ENCODE measurements around the gene TMEM242. TPM values are rescaled to one million over a fixed set of nuclear protein-coding genes. Genes with fewer than 3 reads are reported as not detected.
A peak's percentile ranks its signal among the peaks of the same experiment; 100 is the strongest.

Gene TMEM242
- total and polyA plus RNA-seq, 10 of the 15 experiments (the other 5 are each of a cell fraction or from before 2014, with no cell fraction given), result 2.8 to 9.8 (median 5.5) TPM

DNA sequence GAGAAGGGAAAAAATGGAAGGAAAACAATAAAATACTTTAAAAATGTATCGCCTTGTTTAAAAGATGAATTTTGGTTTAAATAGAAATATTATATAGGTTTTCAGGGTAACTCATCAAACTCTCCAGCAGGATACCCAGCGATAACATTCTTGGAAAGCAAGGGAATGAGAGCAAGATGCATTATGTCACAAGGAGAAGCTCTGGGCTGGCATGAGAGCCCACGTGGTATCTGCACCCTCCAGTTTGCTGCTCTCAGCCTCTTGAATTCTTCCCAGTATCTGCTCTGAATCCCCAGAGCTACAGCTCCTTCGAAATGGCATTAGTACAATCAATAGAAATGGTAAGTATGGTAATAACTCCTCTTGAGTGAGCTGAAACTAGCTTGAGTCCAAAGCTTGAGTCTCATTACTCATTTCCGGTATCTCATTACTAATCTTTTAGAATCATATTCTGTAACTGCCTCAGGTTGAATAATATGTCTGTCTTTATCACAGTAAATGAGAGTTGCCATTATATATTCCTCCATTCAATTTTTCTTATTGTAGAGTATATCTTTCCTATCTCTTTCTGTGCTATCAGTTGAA, 4.9 kb upstream of the TMEM242 start:
- in situ Hi-C loops (cut with MboI), result no loop called here
- no peak overlapping the region for H3K4me2 ChIP-seq (ENCODE audit: control insufficient read depth, insufficient read depth)
- CTCF ChIA-PET, result interaction anchor here (0.8 to 8.8 kb wide), 7 partner anchors 9 to 338 kb away, joined by 3 to 104 read pairs (median 9); no protein-coding TSS in a partner anchor

More for the DNA sequence above, 4.9 kb upstream of the TMEM242 start:
- TF ChIP-seq TBL1XR1 (IDR thresholded peaks at IDR 0.05; ENCODE audit: low read depth, low read length) (no peak), ZSCAN29 (IDR thresholded peaks at IDR 0.05) (no peak)
- TF ChIP-seq, protein P1, sequence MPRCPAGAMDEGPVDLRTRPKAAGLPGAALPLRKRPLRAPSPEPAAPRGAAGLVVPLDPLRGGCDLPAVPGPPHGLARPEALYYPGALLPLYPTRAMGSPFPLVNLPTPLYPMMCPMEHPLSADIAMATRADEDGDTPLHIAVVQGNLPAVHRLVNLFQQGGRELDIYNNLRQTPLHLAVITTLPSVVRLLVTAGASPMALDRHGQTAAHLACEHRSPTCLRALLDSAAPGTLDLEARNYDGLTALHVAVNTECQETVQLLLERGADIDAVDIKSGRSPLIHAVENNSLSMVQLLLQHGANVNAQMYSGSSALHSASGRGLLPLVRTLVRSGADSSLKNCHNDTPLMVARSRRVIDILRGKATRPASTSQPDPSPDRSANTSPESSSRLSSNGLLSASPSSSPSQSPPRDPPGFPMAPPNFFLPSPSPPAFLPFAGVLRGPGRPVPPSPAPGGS (IDR thresholded peaks at IDR 0.05; ENCODE audit: borderline replicate concordance, insufficient read depth, low read depth, low read length, poor library complexity, severe bottlenecking), result peak; percentile 25
- Histone ChIP-seq H2AFZ (ENCODE audit: control insufficient read depth, low read depth, low read length) (no peak overlapping the region), H3K9me3 (replicated peaks; ENCODE audit: control insufficient read depth, insufficient read depth, low read length) (no peaks in the 10 kb centered on the region), H3K9ac (ENCODE audit: control insufficient read depth, insufficient read depth, low read length) (no peak overlapping the region), H3K27ac (ENCODE audit: control insufficient read depth, insufficient read depth) (no peak overlapping the region), H3K36me3 (ENCODE audit: control insufficient read depth in 2 of 2, insufficient read depth in 2 of 2, low read length in 1 of 2) (no peaks in the 10 kb centered on the region), H3K27me3 (replicated peaks in 1 of 2; ENCODE audit: control insufficient read depth in 2 of 2, insufficient read depth in 2 of 2, low read length in 1 of 2) (peaks cover 2 to 6% of the 10 kb centered on the region in 2 experiments; a peak in 3 of 4 replicates), H3K4me1 (ENCODE audit: control insufficient read depth, insufficient read depth, low read length) (peaks cover 9% of the 10 kb centered on the region; the same call in 1 of the 2 replicates), H4K20me1 (ENCODE audit: control insufficient read depth, insufficient read depth) (no peaks in the 10 kb centered on the region), H3K4me3 (no peak overlapping the region), H3K79me2 (ENCODE audit: control insufficient read depth, insufficient read depth, low read length) (no peaks in the 10 kb centered on the region)
- ChIA-PET POLR2A (interaction anchor here (0.8 to 2.1 kb wide), 2 partner anchors 41 to 133 kb away, joined by 3 to 6 read pairs; no protein-coding TSS in a partner anchor), SMC1A (ENCODE audit: uncharacterized antibody, unreplicated experiment) (interaction anchor here (1.2 to 5.9 kb wide), 9 partner anchors 10 to 337 kb away, joined by 3 to 30 read pairs (median 5); no protein-coding TSS in a partner anchor), RAD21 (ENCODE audit: unreplicated experiment) (interaction anchor here (1.0 to 2.0 kb wide), 3 partner anchors 13 to 233 kb away, joined by 3 to 8 read pairs (median 3); no protein-coding TSS in a partner anchor)
- FAIRE-seq (no peak), DNase-seq (ENCODE audit: low read depth, low spot score) (no peak), ATAC-seq (no peak)
- 19% methylated on average over 5 of the region's 5 CpGs for WGBS (ENCODE audit: insufficient coverage, insufficient replicate concordance, low lambda C conversion rate, missing lambda C conversion rate)
- intact Hi-C loops (cut with micrococcal nuclease; ENCODE audit: unreplicated experiment), result loop anchor here (5.0 kb wide), 1 partner anchor 434 kb away; no protein-coding TSS in a partner anchor
- no TSS peak for BruUV-seq (replicated peaks)
